HepG2 (cell line): Measurements from ENCODE around the gene STX5. TPM values are rescaled to one million over a fixed set of nuclear protein-coding genes. Genes with fewer than 3 reads are reported as not detected.

Experiments
- HDAC1 ChIP-seq: sonication (generic); formaldehyde crosslinking; IDR thresholded peaks from 2 replicates; pipeline ENCODE4 v1.5.1; 2020; ENCODE audit warnings: mild to moderate bottlenecking, missing genetic modification reagents
- HES4 ChIP-seq: sonication (generic); formaldehyde crosslinking; IDR thresholded peaks from 2 replicates; pipeline ENCODE4 v1.9.0; 2021; ENCODE audit warnings: mild to moderate bottlenecking, missing genetic modification reagents, borderline replicate concordance
- NR2F2 ChIP-seq: IDR thresholded peaks from 2 replicates; pipeline ENCODE4 v1.6.1; 2012; ENCODE audit warnings: low read depth, inconsistent platforms, borderline replicate concordance
- PHF21A ChIP-seq: sonication (generic); formaldehyde crosslinking; IDR thresholded peaks from 2 replicates; pipeline ENCODE4 v1.5.0; 2020; ENCODE audit warnings: mild to moderate bottlenecking, missing genetic modification reagents
- REXO4 ChIP-seq: sonication (generic); formaldehyde crosslinking; IDR thresholded peaks from 2 replicates; pipeline ENCODE4 v1.8.0; 2022; ENCODE audit warnings: missing genetic modification reagents, mild to moderate bottlenecking, borderline replicate concordance
- SP4 ChIP-seq: sonication (generic); formaldehyde crosslinking; IDR thresholded peaks from 2 replicates; pipeline ENCODE4 v1.8.1; 2023; ENCODE audit warnings: mild to moderate bottlenecking, missing genetic modification reagents
- TERF1 ChIP-seq: sonication (generic); formaldehyde crosslinking; IDR thresholded peaks from 2 replicates; pipeline ENCODE4 v1.8.0; 2022; ENCODE audit warnings: mild to moderate bottlenecking, missing genetic modification reagents, moderate library complexity
- ZIK1 ChIP-seq: sonication (generic); formaldehyde crosslinking; IDR thresholded peaks from 2 replicates; pipeline ENCODE4 v1.5.0; 2020; ENCODE audit warnings: mild to moderate bottlenecking, low read depth, missing genetic modification reagents, borderline replicate concordance
- ZNF577 ChIP-seq: sonication (generic); formaldehyde crosslinking; IDR thresholded peaks from 2 replicates; pipeline ENCODE4 v1.4.0; 2020; ENCODE audit warnings: mild to moderate bottlenecking, low read depth, missing genetic modification reagents, borderline replicate concordance
- ZNF652 ChIP-seq: IDR thresholded peaks from 2 replicates; pipeline ENCODE4 v1.6.1; 2016; ENCODE audit warnings: low read depth, borderline replicate concordance
- polyA plus RNA-seq, 8 experiments: library from polyadenylated mRNA; depleted of rRNA in 3 of 8; stranded (reverse) in 7 of 8; unstranded in 1 of 8; fragments of >200 nt; fragmentation: Illumina TruSeq in 4 of 8; extraction: Trizol in 4 of 8; gene quantifications; 2 replicates each; pipeline versions ENCODE4 v1.2.1 to v1.2.3, GENCODE V29; 2011 to 2016; ENCODE audit warnings: low read depth in 4 of 8, missing spikeins in 1 of 8, mixed read lengths in 1 of 8; ENCODE audit not compliant: insufficient read depth in 1 of 8
- total RNA-seq, 5 experiments: library from RNA; depleted of rRNA; stranded (reverse); fragments of >200 nt; fragmentation: Illumina TruSeq; extraction: Trizol; gene quantifications; 2 replicates each; pipeline ENCODE4 v1.2.3, GENCODE V29; 2016; ENCODE audit warnings: low read depth in 1 of 5
- TF ChIP-seq, protein P1 (sequence below): sonication (generic); formaldehyde crosslinking; IDR thresholded peaks from one replicate; pipeline ENCODE4 v1.5.1; 2020; ENCODE audit warnings: mild to moderate bottlenecking, missing genetic modification reagents; ENCODE audit errors: not compliant biosample characterization
- TF ChIP-seq, protein P2 (sequence below), 2 experiments: sonication (generic) in 1 of 2; formaldehyde crosslinking in 1 of 2; IDR thresholded peaks; 2 replicates each; pipeline versions ENCODE4 v1.6.1 to v1.9.0; 2014 to 2022; ENCODE audit warnings: antibody characterized with exemption in 1 of 2, borderline replicate concordance in 1 of 2, inconsistent platforms in 1 of 2, low read depth in 1 of 2, missing genetic modification reagents in 1 of 2

The STX5 gene
- total and polyA plus RNA-seq, 2 of the 13 experiments (the other 11 are each of a cell fraction or from before 2014, with no cell fraction given) = 26.9 to 30.0 TPM

DNA sequence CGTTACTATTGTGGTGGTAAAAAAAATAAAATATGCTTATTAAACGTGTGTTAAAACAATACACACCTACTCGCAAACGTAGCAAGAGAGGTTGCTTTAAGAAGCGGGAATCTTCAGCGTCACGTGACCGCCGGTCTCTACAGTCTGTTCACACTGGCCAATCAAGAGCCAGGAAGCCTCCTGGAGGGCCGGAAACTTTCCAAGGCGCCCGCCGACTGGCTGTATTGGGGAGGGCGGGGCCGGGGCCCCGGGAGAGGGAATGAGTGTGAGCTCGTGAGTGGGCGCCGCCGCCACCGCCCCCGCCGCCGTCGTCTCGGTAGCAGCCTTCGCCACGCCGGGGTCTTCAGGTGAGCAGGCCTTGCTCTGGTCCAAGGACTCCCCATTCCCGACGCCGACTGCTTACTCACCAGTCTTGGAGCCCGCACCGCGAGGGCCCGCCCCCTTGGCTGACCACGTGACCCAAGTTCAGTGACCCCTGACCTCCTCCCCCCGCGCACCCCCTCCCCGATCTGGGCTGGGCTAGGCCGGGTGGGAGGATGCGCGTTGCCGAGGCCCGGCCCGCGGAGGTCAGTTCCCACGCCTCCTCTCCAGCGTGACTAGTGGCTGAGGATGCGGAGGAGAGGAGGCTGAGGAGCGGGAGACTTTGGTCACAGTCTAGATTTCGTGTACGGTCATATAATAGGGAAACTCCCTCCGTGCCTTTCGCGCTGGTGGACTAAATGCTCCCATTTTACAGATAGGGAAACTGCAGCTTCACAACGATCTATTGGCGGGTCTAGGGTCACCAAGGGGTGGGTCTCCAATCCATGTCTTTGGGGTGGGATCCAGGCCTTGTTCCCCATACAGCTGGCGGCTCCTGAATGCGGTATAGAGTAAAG lies 60.5 kb downstream of the STX5 start, which contains the start of gene TAF6L (continued):
- TF ChIP-seq, protein P1, sequence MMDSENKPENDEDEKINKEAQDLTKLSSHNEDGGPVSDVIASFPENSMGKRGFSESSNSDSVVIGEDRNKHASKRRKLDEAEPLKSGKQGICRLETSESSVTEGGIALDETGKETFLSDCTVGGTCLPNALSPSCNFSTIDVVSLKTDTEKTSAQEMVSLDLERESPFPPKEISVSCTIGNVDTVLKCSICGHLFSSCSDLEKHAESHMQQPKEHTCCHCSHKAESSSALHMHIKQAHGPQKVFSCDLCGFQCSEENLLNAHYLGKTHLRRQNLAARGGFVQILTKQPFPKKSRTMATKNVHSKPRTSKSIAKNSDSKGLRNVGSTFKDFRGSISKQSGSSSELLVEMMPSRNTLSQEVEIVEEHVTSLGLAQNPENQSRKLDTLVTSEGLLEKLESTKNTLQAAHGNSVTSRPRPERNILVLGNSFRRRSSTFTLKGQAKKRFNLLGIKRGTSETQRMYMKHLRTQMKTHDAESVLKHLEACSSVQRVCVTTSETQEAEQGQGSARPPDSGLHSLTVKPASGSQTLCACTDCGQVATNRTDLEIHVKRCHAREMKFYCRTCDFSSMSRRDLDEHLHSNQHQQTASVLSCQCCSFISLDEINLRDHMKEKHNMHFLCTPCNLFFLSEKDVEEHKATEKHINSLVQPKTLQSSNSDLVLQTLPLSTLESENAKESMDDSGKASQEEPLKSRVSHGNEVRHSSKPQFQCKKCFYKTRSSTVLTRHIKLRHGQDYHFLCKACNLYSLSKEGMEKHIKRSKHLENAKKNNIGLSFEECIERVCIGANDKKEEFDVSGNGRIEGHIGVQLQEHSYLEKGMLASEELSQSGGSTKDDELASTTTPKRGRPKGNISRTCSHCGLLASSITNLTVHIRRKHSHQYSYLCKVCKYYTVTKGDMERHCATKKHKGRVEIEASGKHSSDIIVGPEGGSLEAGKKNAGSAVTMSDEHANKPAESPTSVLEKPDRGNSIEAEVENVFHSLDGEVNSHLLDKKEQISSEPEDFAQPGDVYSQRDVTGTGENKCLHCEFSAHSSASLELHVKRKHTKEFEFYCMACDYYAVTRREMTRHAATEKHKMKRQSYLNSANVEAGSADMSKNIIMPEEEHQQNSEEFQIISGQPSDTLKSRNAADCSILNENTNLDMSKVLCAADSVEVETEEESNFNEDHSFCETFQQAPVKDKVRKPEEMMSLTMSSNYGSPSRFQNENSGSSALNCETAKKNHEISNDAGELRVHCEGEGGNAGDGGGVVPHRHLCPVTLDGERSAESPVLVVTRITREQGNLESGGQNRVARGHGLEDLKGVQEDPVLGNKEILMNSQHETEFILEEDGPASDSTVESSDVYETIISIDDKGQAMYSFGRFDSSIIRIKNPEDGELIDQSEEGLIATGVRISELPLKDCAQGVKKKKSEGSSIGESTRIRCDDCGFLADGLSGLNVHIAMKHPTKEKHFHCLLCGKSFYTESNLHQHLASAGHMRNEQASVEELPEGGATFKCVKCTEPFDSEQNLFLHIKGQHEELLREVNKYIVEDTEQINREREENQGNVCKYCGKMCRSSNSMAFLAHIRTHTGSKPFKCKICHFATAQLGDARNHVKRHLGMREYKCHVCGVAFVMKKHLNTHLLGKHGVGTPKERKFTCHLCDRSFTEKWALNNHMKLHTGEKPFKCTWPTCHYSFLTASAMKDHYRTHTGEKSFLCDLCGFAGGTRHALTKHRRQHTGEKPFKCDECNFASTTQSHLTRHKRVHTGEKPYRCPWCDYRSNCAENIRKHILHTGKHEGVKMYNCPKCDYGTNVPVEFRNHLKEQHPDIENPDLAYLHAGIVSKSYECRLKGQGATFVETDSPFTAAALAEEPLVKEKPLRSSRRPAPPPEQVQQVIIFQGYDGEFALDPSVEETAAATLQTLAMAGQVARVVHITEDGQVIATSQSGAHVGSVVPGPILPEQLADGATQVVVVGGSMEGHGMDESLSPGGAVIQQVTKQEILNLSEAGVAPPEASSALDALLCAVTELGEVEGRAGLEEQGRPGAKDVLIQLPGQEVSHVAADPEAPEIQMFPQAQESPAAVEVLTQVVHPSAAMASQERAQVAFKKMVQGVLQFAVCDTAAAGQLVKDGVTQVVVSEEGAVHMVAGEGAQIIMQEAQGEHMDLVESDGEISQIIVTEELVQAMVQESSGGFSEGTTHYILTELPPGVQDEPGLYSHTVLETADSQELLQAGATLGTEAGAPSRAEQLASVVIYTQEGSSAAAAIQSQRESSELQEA (CRISPR knock-in tag) = no peak
- no peak for TF ChIP-seq REXO4 (CRISPR knock-in tag)
- TF ChIP-seq TERF1 = no peak
- TF ChIP-seq ZNF577 (CRISPR knock-in tag) = no peak
- no peak for TF ChIP-seq HES4 (CRISPR knock-in tag)
- TF ChIP-seq, protein P2, sequence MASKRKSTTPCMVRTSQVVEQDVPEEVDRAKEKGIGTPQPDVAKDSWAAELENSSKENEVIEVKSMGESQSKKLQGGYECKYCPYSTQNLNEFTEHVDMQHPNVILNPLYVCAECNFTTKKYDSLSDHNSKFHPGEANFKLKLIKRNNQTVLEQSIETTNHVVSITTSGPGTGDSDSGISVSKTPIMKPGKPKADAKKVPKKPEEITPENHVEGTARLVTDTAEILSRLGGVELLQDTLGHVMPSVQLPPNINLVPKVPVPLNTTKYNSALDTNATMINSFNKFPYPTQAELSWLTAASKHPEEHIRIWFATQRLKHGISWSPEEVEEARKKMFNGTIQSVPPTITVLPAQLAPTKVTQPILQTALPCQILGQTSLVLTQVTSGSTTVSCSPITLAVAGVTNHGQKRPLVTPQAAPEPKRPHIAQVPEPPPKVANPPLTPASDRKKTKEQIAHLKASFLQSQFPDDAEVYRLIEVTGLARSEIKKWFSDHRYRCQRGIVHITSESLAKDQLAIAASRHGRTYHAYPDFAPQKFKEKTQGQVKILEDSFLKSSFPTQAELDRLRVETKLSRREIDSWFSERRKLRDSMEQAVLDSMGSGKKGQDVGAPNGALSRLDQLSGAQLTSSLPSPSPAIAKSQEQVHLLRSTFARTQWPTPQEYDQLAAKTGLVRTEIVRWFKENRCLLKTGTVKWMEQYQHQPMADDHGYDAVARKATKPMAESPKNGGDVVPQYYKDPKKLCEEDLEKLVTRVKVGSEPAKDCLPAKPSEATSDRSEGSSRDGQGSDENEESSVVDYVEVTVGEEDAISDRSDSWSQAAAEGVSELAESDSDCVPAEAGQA (IDR thresholded peaks at IDR 0.05; ENCODE audit: low read depth) = no peak
- TF ChIP-seq, protein P2 (CRISPR knock-in tag; IDR thresholded peaks at IDR 0.05; ENCODE audit: borderline replicate concordance) = no peak
- TF ChIP-seq NR2F2 = peak; percentile 85
- peak; percentile 42; the same call in 1 of the 2 replicates for TF ChIP-seq SP4 (CRISPR knock-in tag)
- peak; percentile 90 for TF ChIP-seq HDAC1
- no peak for TF ChIP-seq ZNF652 (CRISPR knock-in tag)
- TF ChIP-seq ZIK1 (CRISPR knock-in tag) = no peak
- TF ChIP-seq PHF21A (CRISPR knock-in tag) = no peak
